K562 (cell line): ENCODE data around the gene CLCNKA. TPM values are rescaled to one million over a fixed set of nuclear protein-coding genes. Genes with fewer than 3 reads are reported as not detected.

Experiments used
- ATAC-seq: fragments of 200-7000 bp; cut with Tn5 transposase; 3 replicates; pipeline ENCODE4 v1.9.1; 2020; ENCODE audit warnings: moderate library complexity
- BruUV-seq: library from RNA; stranded (reverse); fragments of 400-500 nt; replicated peaks from 2 replicates; lab custom pipeline; 2021; lab: Mats Ljungman, UMichigan
- CTCF ChIA-PET: fragments of 300-600 bp; formaldehyde crosslinking; extraction: SDS; loops from one replicate; lab custom pipeline; 2021; ENCODE audit warnings: low intra/inter-chr PET ratio; lab: Yijun Ruan, JAX
- POLR2A ChIA-PET: fragments of 300-600, 350-650 bp; sonication (Branson Sonifier 250); formaldehyde crosslinking; extraction: SDS; loops from one replicate; lab custom pipeline; 2021; ENCODE audit warnings: antibody characterized with exemption, inconsistent platforms; lab: Yijun Ruan, JAX
- DNase-seq, 4 experiments: peaks; one replicate each; pipeline versions ENCODE4 v3.0.0 to v3.0.0-alpha.2; 2011 to 2018; ENCODE audit warnings: low spot score in 3 of 4, mixed read lengths in 3 of 4; ENCODE audit errors: extremely low read depth in 1 of 4
- FAIRE-seq: peaks from 2 replicates; lab custom pipeline; 2011; peaks lifted over from hg19 to GRCh38; lab: Jason Lieb, UNC
- H2AFZ ChIP-seq: 2 replicates; pipeline ENCODE4 v1.6.0; 2011; ENCODE audit warnings: low read depth, low read length, control low read depth, inconsistent platforms
- H3K27ac ChIP-seq: fragments of 200-600 bp; 3 replicates; pipeline ENCODE4 v1.8.0; 2011; ENCODE audit warnings: low read depth, mild to moderate bottlenecking, control low read depth, inconsistent platforms, low read length, moderate library complexity, mixed read lengths; ENCODE audit errors: extremely low read depth
- H3K27me3 ChIP-seq, 2 experiments: fragments of 300-600 bp in 1 of 2; 2 replicates in 1 of 2; 3 replicates in 1 of 2; pipeline versions ENCODE4 v1.6.0 to v1.8.0; 2011; ENCODE audit warnings: inconsistent platforms in 2 of 2, low read length in 2 of 2, mild to moderate bottlenecking in 1 of 2, mixed read lengths in 1 of 2, moderate library complexity in 1 of 2; ENCODE audit not compliant: control insufficient read depth in 2 of 2, insufficient read depth in 2 of 2
- H3K36me3 ChIP-seq: fragments of 300-600 bp; 3 replicates; pipeline ENCODE4 v1.8.0; 2011; ENCODE audit warnings: mild to moderate bottlenecking, low read length, inconsistent platforms; ENCODE audit not compliant: control insufficient read depth, insufficient read depth
- H3K4me1 ChIP-seq, 2 experiments: fragments of 200-600 bp in 1 of 2; replicated peaks in 1 of 2; 2 replicates in 1 of 2; 3 replicates in 1 of 2; pipeline versions ENCODE4 v1.5.1 to v1.8.0; 2011; ENCODE audit warnings: inconsistent platforms in 2 of 2, low read length in 2 of 2, mild to moderate bottlenecking in 1 of 2, mixed read lengths in 1 of 2, moderate library complexity in 1 of 2; ENCODE audit not compliant: control insufficient read depth in 2 of 2, insufficient read depth in 2 of 2
- H3K4me2 ChIP-seq: 2 replicates; pipeline ENCODE4 v1.6.1; 2011; ENCODE audit warnings: low read length, control low read depth, inconsistent platforms, mixed read lengths; ENCODE audit not compliant: insufficient read depth
- H3K4me3 ChIP-seq: fragments of 200-600 bp; sonication (generic), shearing (Covaris generic); 2 replicates; pipeline ENCODE4 v1.5.1; 2016; ENCODE audit warnings: control low read depth, inconsistent platforms
- H3K79me2 ChIP-seq: fragments of 200-600 bp; 3 replicates; pipeline ENCODE4 v1.8.0; 2011; ENCODE audit warnings: low read length, inconsistent platforms; ENCODE audit not compliant: control insufficient read depth, insufficient read depth
- H3K9ac ChIP-seq, 2 experiments: 2 replicates each; pipeline versions ENCODE4 v1.6.0 to v1.6.1; 2011; ENCODE audit warnings: low read depth in 2 of 2, low read length in 2 of 2, control low read depth in 1 of 2, inconsistent platforms in 1 of 2, mild to moderate bottlenecking in 1 of 2, mixed read lengths in 1 of 2; ENCODE audit not compliant: insufficient read depth in 1 of 2
- H3K9me1 ChIP-seq: one replicate; pipeline ENCODE4 v1.6.0; 2011; ENCODE audit warnings: inconsistent platforms, mild to moderate bottlenecking, low read length, moderate library complexity; ENCODE audit not compliant: control insufficient read depth, insufficient read depth
- H3K9me3 ChIP-seq: replicated peaks from 2 replicates; pipeline ENCODE4 v1.5.1; 2011; ENCODE audit warnings: low read depth, low read length, inconsistent platforms; ENCODE audit not compliant: control insufficient read depth, insufficient read depth
- H4K20me1 ChIP-seq: replicated peaks from 2 replicates; pipeline ENCODE4 v1.6.1; 2011; ENCODE audit warnings: low read length, inconsistent platforms, mixed read lengths; ENCODE audit not compliant: control insufficient read depth, insufficient read depth
- CTBP1 ChIP-seq: fragments of 450-650 bp; IDR thresholded peaks from 2 replicates; pipeline ENCODE4 v1.6.1; 2016; ENCODE audit warnings: borderline replicate concordance
- WGBS: fragments of 100-300 bp; shearing (Covaris generic); methylation state at CpG from one replicate; pipeline ENCODE4 v1.1.6; 2016; ENCODE audit warnings: low coverage, mixed read lengths; ENCODE audit not compliant: insufficient coverage; ENCODE audit errors: missing lambda C conversion rate; 5-methylcytosine and 5-hydroxymethylcytosine counted together
- in situ Hi-C: fragments of 300-500 bp; cut with MboI; formaldehyde crosslinking; loops from 4 replicates; pipeline ENCODE4 v1.15.0; 2018; ENCODE audit warnings: inconsistent platforms, mixed read lengths
- intact Hi-C: fragments of 100-400 bp; cut with micrococcal nuclease; formaldehyde crosslinking; loops from 2 replicates; pipeline ENCODE4 v1.14.2; 2022
- polyA plus RNA-seq, 8 experiments: library from polyadenylated mRNA; depleted of rRNA in 4 of 8; stranded (reverse) in 5 of 8; unstranded in 3 of 8; fragments of >200 nt; fragmentation: Nextera tagmentation in 2 of 8; fragmentation: Illumina TruSeq in 1 of 8; extraction: Ambion mirVana in 2 of 8; extraction: Trizol in 1 of 8; gene quantifications; 2 replicates each; pipeline versions ENCODE4 v1.2.1 to v1.2.3, GENCODE V29; 2011 to 2014; ENCODE audit warnings: inconsistent platforms in 1 of 8, missing spikeins in 1 of 8
- total RNA-seq, 7 experiments: library from RNA; depleted of rRNA in 6 of 7; stranded (reverse); fragments of >200 nt in 6 of 7; fragmentation: Illumina TruSeq in 2 of 7; extraction: Trizol in 2 of 7; gene quantifications; 2 replicates each; pipeline versions ENCODE4 v1.2.1 to v1.2.3, GENCODE V29; 2011 to 2021; ENCODE audit warnings: low replicate concordance in 1 of 7
- TF ChIP-seq, protein P1 (sequence below), 2 experiments: fragments of 450-650 bp; IDR thresholded peaks; 2 replicates each; pipeline ENCODE4 v1.6.1; 2016
- TF ChIP-seq, protein P2 (sequence below): sonication (generic); formaldehyde crosslinking; IDR thresholded peaks from 2 replicates; pipeline ENCODE4 v1.8.0; 2023; ENCODE audit warnings: missing genetic modification reagents, mild to moderate bottlenecking, borderline replicate concordance

CLCNKA gene
- total and polyA plus RNA-seq, 9 of the 15 experiments (the other 6 are each of a cell fraction or from before 2014, with no cell fraction given) = 0.03 to 0.37 (median 0.10) TPM; not detected in 3

GRCh38 chr1:16015491-16015890 is 6.3 kb upstream of the CLCNKA start:
- H3K9me1 ChIP-seq = no peaks in the 10 kb centered on the region
- no peak overlapping the region for H2AFZ ChIP-seq
- no peaks in the 10 kb centered on the region for H3K27me3 ChIP-seq
- H3K4me2 ChIP-seq = no peak overlapping the region; the same call in 1 of the 2 replicates
- H3K9me3 ChIP-seq = no peaks in the 10 kb centered on the region
- BruUV-seq = no TSS peak
- no peaks in the 10 kb centered on the region for H3K79me2 ChIP-seq
- 93% methylated on average over 20 of the region's 25 CpGs for WGBS
- POLR2A ChIA-PET = interaction anchor here (0.6 to 0.8 kb wide), 3 partner anchors 8 to 498 kb away, joined by 3 read pairs; no protein-coding TSS in a partner anchor
- CTCF ChIA-PET = no interaction called here
- no peak for ATAC-seq
- peak overlapping the region; percentile 66 to 89; a peak in 3 of 4 replicates for H3K9ac ChIP-seq
- intact Hi-C loops (no loop called here), in situ Hi-C loops (loop anchor here (10.0 kb wide), 1 partner anchor 49 kb away; no protein-coding TSS in a partner anchor)
- no peak for DNase-seq
- no peak overlapping the region for H3K4me3 ChIP-seq
- H3K4me1 ChIP-seq = peaks cover 33 to 74% of the 10 kb centered on the region in 2 experiments
- TF ChIP-seq, protein P1, sequence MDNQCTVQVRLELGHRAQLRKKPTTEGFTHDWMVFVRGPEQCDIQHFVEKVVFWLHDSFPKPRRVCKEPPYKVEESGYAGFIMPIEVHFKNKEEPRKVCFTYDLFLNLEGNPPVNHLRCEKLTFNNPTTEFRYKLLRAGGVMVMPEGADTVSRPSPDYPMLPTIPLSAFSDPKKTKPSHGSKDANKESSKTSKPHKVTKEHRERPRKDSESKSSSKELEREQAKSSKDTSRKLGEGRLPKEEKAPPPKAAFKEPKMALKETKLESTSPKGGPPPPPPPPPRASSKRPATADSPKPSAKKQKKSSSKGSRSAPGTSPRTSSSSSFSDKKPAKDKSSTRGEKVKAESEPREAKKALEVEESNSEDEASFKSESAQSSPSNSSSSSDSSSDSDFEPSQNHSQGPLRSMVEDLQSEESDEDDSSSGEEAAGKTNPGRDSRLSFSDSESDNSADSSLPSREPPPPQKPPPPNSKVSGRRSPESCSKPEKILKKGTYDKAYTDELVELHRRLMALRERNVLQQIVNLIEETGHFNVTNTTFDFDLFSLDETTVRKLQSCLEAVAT (IDR thresholded peaks at IDR 0.05) = 0 out of 4 replicates have a peak, but pooled peaks of 1 of the 2 experiments have one; percentile 31
- TF ChIP-seq, protein P2, sequence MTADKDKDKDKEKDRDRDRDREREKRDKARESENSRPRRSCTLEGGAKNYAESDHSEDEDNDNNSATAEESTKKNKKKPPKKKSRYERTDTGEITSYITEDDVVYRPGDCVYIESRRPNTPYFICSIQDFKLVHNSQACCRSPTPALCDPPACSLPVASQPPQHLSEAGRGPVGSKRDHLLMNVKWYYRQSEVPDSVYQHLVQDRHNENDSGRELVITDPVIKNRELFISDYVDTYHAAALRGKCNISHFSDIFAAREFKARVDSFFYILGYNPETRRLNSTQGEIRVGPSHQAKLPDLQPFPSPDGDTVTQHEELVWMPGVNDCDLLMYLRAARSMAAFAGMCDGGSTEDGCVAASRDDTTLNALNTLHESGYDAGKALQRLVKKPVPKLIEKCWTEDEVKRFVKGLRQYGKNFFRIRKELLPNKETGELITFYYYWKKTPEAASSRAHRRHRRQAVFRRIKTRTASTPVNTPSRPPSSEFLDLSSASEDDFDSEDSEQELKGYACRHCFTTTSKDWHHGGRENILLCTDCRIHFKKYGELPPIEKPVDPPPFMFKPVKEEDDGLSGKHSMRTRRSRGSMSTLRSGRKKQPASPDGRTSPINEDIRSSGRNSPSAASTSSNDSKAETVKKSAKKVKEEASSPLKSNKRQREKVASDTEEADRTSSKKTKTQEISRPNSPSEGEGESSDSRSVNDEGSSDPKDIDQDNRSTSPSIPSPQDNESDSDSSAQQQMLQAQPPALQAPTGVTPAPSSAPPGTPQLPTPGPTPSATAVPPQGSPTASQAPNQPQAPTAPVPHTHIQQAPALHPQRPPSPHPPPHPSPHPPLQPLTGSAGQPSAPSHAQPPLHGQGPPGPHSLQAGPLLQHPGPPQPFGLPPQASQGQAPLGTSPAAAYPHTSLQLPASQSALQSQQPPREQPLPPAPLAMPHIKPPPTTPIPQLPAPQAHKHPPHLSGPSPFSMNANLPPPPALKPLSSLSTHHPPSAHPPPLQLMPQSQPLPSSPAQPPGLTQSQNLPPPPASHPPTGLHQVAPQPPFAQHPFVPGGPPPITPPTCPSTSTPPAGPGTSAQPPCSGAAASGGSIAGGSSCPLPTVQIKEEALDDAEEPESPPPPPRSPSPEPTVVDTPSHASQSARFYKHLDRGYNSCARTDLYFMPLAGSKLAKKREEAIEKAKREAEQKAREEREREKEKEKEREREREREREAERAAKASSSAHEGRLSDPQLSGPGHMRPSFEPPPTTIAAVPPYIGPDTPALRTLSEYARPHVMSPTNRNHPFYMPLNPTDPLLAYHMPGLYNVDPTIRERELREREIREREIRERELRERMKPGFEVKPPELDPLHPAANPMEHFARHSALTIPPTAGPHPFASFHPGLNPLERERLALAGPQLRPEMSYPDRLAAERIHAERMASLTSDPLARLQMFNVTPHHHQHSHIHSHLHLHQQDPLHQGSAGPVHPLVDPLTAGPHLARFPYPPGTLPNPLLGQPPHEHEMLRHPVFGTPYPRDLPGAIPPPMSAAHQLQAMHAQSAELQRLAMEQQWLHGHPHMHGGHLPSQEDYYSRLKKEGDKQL = 0 out of 2 replicates have a peak, but pooled peaks have one; percentile 9
- no peak for TF ChIP-seq CTBP1
- H3K27ac ChIP-seq = peak overlapping the region; percentile 79; the same call in 2 of the 3 replicates
- H3K36me3 ChIP-seq = no peaks in the 10 kb centered on the region
- no peak for FAIRE-seq
- H4K20me1 ChIP-seq = no peaks in the 10 kb centered on the region
